ENCODE results near the gene EPHA1. TPM values are rescaled to one million over a fixed set of nuclear protein-coding genes. Genes with fewer than 3 reads are reported as not detected.

EPHA1 gene
- total RNA-seq, 3 donors from 2014 or later (not counting 1 experiment from before 2014, with no cell fraction given) = 1.0 to 1.2 TPM; not detected in 1

DNA sequence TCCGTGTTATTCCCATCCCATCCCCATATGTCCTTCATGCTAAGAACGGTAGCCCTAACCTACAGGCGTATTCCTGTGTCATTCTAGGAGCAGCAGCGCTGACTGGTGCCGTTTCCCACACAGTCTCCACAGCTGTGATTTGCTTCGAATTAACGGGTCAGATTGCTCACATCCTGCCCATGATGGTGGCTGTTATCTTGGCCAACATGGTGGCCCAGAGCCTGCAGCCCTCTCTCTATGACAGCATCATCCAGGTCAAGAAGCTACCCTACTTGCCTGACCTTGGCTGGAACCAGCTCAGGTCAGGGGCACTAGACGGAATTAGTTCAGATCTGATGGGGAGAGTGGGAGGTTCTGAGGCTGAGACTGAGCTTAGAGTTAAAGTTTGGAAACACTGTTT, 66.8 kb downstream of the EPHA1 start:
- Mint-ChIP-seq H3K27me3 (ENCODE audit: low read depth in 2 of 2) (peaks cover 24 to 33% of the 10 kb centered on the region in 2 donors), H3K27ac (no peak overlapping the region), H3K9me3 (no peaks in the 10 kb centered on the region), H3K36me3 (no peaks in the 10 kb centered on the region), H3K4me3 (no peak overlapping the region), H3K4me1 (peaks cover 9 to 12% of the 10 kb centered on the region in 2 donors)
- intact Hi-C loops (cut with micrococcal nuclease) = no loop called here
- DNase-seq (no peak), ATAC-seq (no peak)
- Histone ChIP-seq H3K27me3 (ENCODE audit: control insufficient read depth, insufficient read depth, low read length) (peaks cover 3% of the 10 kb centered on the region), H3K36me3 (ENCODE audit: control insufficient read depth, insufficient read depth, low read length) (no peaks in the 10 kb centered on the region), H3K4me1 (ENCODE audit: control insufficient read depth, insufficient read depth, low read length) (peaks cover 11% of the 10 kb centered on the region), H3K4me3 (ENCODE audit: low read length) (no peak overlapping the region), H3K9me3 (ENCODE audit: control insufficient read depth, insufficient read depth, low read length) (no peaks in the 10 kb centered on the region), H3K27ac (ENCODE audit: low read length) (no peak overlapping the region)
- WGBS (ENCODE audit: insufficient coverage) = 94% methylated on average over 8 of the region's 8 CpGs
- TF ChIP-seq, protein P1, sequence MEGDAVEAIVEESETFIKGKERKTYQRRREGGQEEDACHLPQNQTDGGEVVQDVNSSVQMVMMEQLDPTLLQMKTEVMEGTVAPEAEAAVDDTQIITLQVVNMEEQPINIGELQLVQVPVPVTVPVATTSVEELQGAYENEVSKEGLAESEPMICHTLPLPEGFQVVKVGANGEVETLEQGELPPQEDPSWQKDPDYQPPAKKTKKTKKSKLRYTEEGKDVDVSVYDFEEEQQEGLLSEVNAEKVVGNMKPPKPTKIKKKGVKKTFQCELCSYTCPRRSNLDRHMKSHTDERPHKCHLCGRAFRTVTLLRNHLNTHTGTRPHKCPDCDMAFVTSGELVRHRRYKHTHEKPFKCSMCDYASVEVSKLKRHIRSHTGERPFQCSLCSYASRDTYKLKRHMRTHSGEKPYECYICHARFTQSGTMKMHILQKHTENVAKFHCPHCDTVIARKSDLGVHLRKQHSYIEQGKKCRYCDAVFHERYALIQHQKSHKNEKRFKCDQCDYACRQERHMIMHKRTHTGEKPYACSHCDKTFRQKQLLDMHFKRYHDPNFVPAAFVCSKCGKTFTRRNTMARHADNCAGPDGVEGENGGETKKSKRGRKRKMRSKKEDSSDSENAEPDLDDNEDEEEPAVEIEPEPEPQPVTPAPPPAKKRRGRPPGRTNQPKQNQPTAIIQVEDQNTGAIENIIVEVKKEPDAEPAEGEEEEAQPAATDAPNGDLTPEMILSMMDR (IDR thresholded peaks at IDR 0.05) = no peak

Other genes starting within 250 kb of the EPHA1 start
- not detected for gene TAS2R39, start 225.4 kb downstream of the EPHA1 start, total RNA-seq
- gene TAS2R40, start 186.8 kb downstream of the EPHA1 start, total RNA-seq = not detected
- 100 to 1,000 TPM; 159 to 215 (median 181) TPM for gene GSTK1, start 145.4 kb downstream of the EPHA1 start, total RNA-seq
- gene TMEM139, start 123.9 kb downstream of the EPHA1 start, total RNA-seq = not detected
- 10 to 100 TPM; 36.7 to 60.5 (median 54.7) TPM for gene CASP2, start 120.5 kb downstream of the EPHA1 start, total RNA-seq
- gene CLCN1, start 92.7 kb downstream of the EPHA1 start, total RNA-seq = under 1 TPM in 2 of 3 donors, not detected in 1; 0.16 to 0.19 TPM
- 1 to 10 TPM; 2.3 to 2.8 (median 2.5) TPM for gene FAM131B, start 46.1 kb downstream of the EPHA1 start, total RNA-seq
- gene ZYX, start 27.5 kb downstream of the EPHA1 start, total RNA-seq = 100 to 1,000 TPM; 168 to 219 (median 186) TPM
- under 1 TPM in 1 of 3 donors, not detected in 2; 0.40 TPM for gene TAS2R60, start 34.6 kb upstream of the EPHA1 start, total RNA-seq
- gene TAS2R41, start 69.0 kb upstream of the EPHA1 start, total RNA-seq = not detected
- gene CTAGE15, start 162.9 kb upstream of the EPHA1 start, total RNA-seq = under 1 TPM in 2 of 3 donors, not detected in 1; 0.39 to 0.42 TPM
- 10 to 100 TPM in 1 of 3 donors, 1 to 10 TPM in 2; 8.0 to 10.4 (median 8.7) TPM for gene TCAF2, start 212.1 kb upstream of the EPHA1 start, total RNA-seq